ENCODE measurements around the gene TALDO1.

- TF ChIP-seq CTCF (IDR thresholded peaks at IDR 0.05) (no peak), POLR2A (IDR thresholded peaks at IDR 0.05) (no peak)
Observed at GRCh38 chr11:702462-703461, 44.5 kb upstream of the TALDO1 start.
